ENCODE measurements around the gene RPS3. TPM values are rescaled to one million over a fixed set of nuclear protein-coding genes. Genes with fewer than 3 reads are reported as not detected.
A peak's percentile ranks its signal among the peaks of the same experiment; 100 is the strongest.

Gene RPS3
- total and polyA plus RNA-seq, 2 of the 13 experiments (the other 11 are each of a cell fraction or from before 2014, with no cell fraction given): 2,143 to 3,616 TPM

DNA sequence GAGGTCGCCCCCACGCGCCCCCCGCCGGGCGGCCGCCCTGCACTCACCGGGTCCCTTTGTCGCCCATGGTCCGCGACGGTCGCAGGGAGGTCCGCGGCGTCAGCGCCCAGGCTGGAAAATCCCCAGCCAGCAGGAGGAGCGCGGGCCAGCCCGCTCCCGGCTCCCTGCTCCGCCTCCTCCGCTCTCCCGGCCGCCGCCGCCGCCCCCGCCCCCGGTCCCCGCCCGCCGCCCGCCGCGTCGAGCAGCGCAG is 47.9 kb upstream of the RPS3 start, which contains the start of gene ARRB1 (continued):
- TF ChIP-seq CAMTA2 (CRISPR knock-in tag; IDR thresholded peaks at IDR 0.05; ENCODE audit: borderline replicate concordance): no peak
- TF ChIP-seq MEIS2 (CRISPR knock-in tag; IDR thresholded peaks at IDR 0.05): no peak; the same call in none of the 2 replicates
- no peak for TF ChIP-seq ZNF567 (CRISPR knock-in tag; IDR thresholded peaks at IDR 0.05; ENCODE audit: borderline replicate concordance)
- TF ChIP-seq, protein P1, sequence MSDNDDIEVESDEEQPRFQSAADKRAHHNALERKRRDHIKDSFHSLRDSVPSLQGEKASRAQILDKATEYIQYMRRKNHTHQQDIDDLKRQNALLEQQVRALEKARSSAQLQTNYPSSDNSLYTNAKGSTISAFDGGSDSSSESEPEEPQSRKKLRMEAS (IDR thresholded peaks at IDR 0.05): no peak; the same call in 1 of the 2 replicates
- TF ChIP-seq PHF8 (CRISPR knock-in tag; IDR thresholded peaks at IDR 0.05): peak; percentile 1; the same call in 1 of the 2 replicates
- TF ChIP-seq KLF12 (CRISPR knock-in tag; IDR thresholded peaks at IDR 0.05; ENCODE audit: borderline replicate concordance): no peak
- peak in 1 of 2 experiments; percentile 21; a peak in 1 of 4 replicates for TF ChIP-seq POLR2A (IDR thresholded peaks at IDR 0.05; ENCODE audit: insufficient read depth in 1 of 2, low read depth in 2 of 2, low read length in 2 of 2)
- TF ChIP-seq, protein P2, sequence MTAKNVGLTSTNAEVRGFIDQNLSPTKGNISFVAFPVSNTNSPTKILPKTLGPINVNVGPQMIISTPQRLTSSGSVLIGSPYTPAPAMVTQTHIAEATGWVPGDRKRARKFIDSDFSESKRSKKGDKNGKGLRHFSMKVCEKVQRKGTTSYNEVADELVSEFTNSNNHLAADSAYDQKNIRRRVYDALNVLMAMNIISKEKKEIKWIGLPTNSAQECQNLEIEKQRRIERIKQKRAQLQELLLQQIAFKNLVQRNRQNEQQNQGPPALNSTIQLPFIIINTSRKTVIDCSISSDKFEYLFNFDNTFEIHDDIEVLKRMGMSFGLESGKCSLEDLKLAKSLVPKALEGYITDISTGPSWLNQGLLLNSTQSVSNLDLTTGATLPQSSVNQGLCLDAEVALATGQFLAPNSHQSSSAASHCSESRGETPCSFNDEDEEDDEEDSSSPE (CRISPR knock-in tag; IDR thresholded peaks at IDR 0.05): no peak
- no peak for TF ChIP-seq HOXD1 (CRISPR knock-in tag; IDR thresholded peaks at IDR 0.05)
- TF ChIP-seq ZNF543 (CRISPR knock-in tag; IDR thresholded peaks at IDR 0.05): peak; percentile 19
- peak; percentile 47; the same call in 1 of the 2 replicates for TF ChIP-seq ZFY (CRISPR knock-in tag; IDR thresholded peaks at IDR 0.05)
- no peak for TF ChIP-seq KDM1A (CRISPR knock-in tag; IDR thresholded peaks at IDR 0.05)
- TF ChIP-seq RARA (CRISPR knock-in tag; IDR thresholded peaks at IDR 0.05): no peak
- 0 out of 2 replicates have a peak, but pooled peaks have one; percentile 7 for TF ChIP-seq RELA (CRISPR knock-in tag; IDR thresholded peaks at IDR 0.05)
- TF ChIP-seq IRF2 (CRISPR knock-in tag; IDR thresholded peaks at IDR 0.05): no peak
- no peak for TF ChIP-seq HMGA1 (CRISPR knock-in tag; conservative IDR thresholded peaks at IDR 0.05)
- peak; percentile 63; the same call in 1 of the 2 replicates for TF ChIP-seq ZNF546 (CRISPR knock-in tag; conservative IDR thresholded peaks at IDR 0.05)
- TF ChIP-seq, protein P3, sequence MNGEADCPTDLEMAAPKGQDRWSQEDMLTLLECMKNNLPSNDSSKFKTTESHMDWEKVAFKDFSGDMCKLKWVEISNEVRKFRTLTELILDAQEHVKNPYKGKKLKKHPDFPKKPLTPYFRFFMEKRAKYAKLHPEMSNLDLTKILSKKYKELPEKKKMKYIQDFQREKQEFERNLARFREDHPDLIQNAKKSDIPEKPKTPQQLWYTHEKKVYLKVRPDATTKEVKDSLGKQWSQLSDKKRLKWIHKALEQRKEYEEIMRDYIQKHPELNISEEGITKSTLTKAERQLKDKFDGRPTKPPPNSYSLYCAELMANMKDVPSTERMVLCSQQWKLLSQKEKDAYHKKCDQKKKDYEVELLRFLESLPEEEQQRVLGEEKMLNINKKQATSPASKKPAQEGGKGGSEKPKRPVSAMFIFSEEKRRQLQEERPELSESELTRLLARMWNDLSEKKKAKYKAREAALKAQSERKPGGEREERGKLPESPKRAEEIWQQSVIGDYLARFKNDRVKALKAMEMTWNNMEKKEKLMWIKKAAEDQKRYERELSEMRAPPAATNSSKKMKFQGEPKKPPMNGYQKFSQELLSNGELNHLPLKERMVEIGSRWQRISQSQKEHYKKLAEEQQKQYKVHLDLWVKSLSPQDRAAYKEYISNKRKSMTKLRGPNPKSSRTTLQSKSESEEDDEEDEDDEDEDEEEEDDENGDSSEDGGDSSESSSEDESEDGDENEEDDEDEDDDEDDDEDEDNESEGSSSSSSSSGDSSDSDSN (CRISPR knock-in tag; IDR thresholded peaks at IDR 0.05): 0 out of 2 replicates have a peak, but pooled peaks have one; percentile 1
- TF ChIP-seq GFI1 (CRISPR knock-in tag; IDR thresholded peaks at IDR 0.05; ENCODE audit: borderline replicate concordance): no peak
- TF ChIP-seq ZBTB7A (CRISPR knock-in tag; IDR thresholded peaks at IDR 0.05): no peak
- no peak for TF ChIP-seq MYNN (CRISPR knock-in tag; IDR thresholded peaks at IDR 0.05; ENCODE audit: low read depth)
- TF ChIP-seq SIN3A (IDR thresholded peaks at IDR 0.05; ENCODE audit: borderline replicate concordance, low read depth, low read length): 0 out of 2 replicates have a peak, but pooled peaks have one; percentile 32
- TF ChIP-seq, protein P4, sequence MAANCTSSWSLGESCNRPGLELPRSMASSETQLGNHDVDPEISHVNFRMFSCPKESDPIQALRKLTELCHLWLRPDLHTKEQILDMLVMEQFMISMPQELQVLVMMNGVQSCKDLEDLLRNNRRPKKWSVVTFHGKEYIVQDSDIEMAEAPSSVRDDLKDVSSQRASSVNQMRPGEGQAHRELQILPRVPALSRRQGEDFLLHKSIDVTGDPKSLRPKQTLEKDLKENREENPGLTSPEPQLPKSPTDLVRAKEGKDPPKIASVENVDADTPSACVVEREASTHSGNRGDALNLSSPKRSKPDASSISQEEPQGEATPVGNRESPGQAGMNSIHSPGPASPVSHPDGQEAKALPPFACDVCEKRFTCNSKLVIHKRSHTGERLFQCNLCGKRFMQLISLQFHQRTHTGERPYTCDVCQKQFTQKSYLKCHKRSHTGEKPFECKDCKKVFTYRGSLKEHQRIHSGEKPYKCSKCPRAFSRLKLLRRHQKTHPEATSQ (CRISPR knock-in tag; IDR thresholded peaks at IDR 0.05; ENCODE audit: borderline replicate concordance): no peak
- TF ChIP-seq, protein P5, sequence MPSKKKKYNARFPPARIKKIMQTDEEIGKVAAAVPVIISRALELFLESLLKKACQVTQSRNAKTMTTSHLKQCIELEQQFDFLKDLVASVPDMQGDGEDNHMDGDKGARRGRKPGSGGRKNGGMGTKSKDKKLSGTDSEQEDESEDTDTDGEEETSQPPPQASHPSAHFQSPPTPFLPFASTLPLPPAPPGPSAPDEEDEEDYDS (CRISPR knock-in tag; IDR thresholded peaks at IDR 0.05): no peak
- no peak for TF ChIP-seq SALL2 (CRISPR knock-in tag; IDR thresholded peaks at IDR 0.05)
- 0 out of 2 replicates have a peak, but pooled peaks have one; percentile 46 for TF ChIP-seq ZNF264 (CRISPR knock-in tag; IDR thresholded peaks at IDR 0.05)
- TF ChIP-seq ZNF205 (CRISPR knock-in tag; IDR thresholded peaks at IDR 0.05): no peak; the same call in 1 of the 2 replicates
- no peak for TF ChIP-seq ZNF780A (CRISPR knock-in tag; IDR thresholded peaks at IDR 0.05)
- no peak for TF ChIP-seq ZFAT (CRISPR knock-in tag; conservative IDR thresholded peaks at IDR 0.05)

Measured in HepG2 (cell line).